KMS-11 (cell line): ENCODE data around the gene NBEA.

Experiments used
- H2AFZ ChIP-seq: fragments of 200-600 bp; sonication (generic); 2 replicates; pipeline ENCODE4 v1.6.1; 2016; ENCODE audit warnings: antibody characterized with exemption, mixed run types, low read depth
- H3K27ac ChIP-seq: fragments of 200-600 bp; sonication (generic); 2 replicates; pipeline ENCODE4 v1.6.1; 2016; ENCODE audit warnings: mild to moderate bottlenecking, mixed run types
- H3K27me3 ChIP-seq: fragments of 200-600 bp; sonication (generic); 2 replicates; pipeline ENCODE4 v1.6.1; 2017; ENCODE audit warnings: mild to moderate bottlenecking, low read depth, mixed run types, moderate library complexity; ENCODE audit not compliant: insufficient read depth
- H3K36me3 ChIP-seq: fragments of 200-600 bp; sonication (generic); 2 replicates; pipeline ENCODE4 v1.6.1; 2017; ENCODE audit warnings: mild to moderate bottlenecking, mixed run types; ENCODE audit not compliant: insufficient read depth
- H3K4me1 ChIP-seq: fragments of 200-600 bp; sonication (generic); 2 replicates; pipeline ENCODE4 v1.6.1; 2016; ENCODE audit warnings: mild to moderate bottlenecking, low read depth, mixed run types; ENCODE audit not compliant: poor library complexity, severe bottlenecking
- H3K4me2 ChIP-seq: fragments of 200-600 bp; sonication (generic); 2 replicates; pipeline ENCODE4 v1.7.0; 2016; ENCODE audit warnings: mild to moderate bottlenecking, mixed run types
- H3K4me3 ChIP-seq: fragments of 200-600 bp; sonication (generic); IDR thresholded peaks from 2 replicates; pipeline ENCODE4 v1.6.1; 2017; ENCODE audit warnings: low read depth, low read length, mixed read lengths; ENCODE audit not compliant: insufficient read depth
- H3K79me2 ChIP-seq: fragments of 200-600 bp; sonication (generic); 2 replicates; pipeline ENCODE4 v1.6.1; 2016; ENCODE audit warnings: low read depth, mixed run types; ENCODE audit not compliant: insufficient read depth
- H3K9ac ChIP-seq: fragments of 200-600 bp; sonication (generic); 2 replicates; pipeline ENCODE4 v1.6.1; 2016; ENCODE audit warnings: mild to moderate bottlenecking, mixed run types
- H4K20me1 ChIP-seq: fragments of 200-600 bp; sonication (generic); 2 replicates; pipeline ENCODE4 v1.6.1; 2016; ENCODE audit warnings: mild to moderate bottlenecking, mixed run types; ENCODE audit not compliant: insufficient read depth
- TF ChIP-seq, protein P1 (sequence below): fragments of 200-600 bp; sonication (generic); conservative IDR thresholded peaks from 2 replicates; pipeline ENCODE4 v1.6.1; 2017; ENCODE audit warnings: low read depth, mild to moderate bottlenecking, antibody characterized with exemption, low read length, moderate library complexity, mixed read lengths

NBEA gene

DNA sequence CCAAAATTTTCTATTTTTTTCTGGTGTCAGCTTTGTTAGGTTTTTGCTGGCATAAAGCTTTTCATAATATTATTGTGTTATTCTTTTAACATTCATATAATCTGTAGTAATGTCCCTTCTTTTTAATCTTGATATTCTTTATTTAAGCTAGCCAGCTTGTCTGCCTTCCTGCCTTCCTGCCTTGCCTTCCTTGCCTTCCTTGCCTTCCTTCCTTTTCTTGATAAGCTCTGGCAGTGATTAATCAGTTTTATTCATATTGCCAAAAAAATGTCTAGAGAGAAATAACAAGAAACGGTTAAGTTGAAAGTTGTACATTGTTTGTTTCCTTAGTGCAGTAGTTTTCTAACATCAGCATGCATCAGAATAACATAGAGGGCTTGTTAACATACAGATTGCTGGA is 277.0 kb downstream of the NBEA start:
- Histone ChIP-seq H3K36me3 (no peaks in the 10 kb centered on the region), H3K79me2 (no peaks in the 10 kb centered on the region), H3K4me1 (no peaks in the 10 kb centered on the region), H4K20me1 (no peaks in the 10 kb centered on the region), H2AFZ (no peak overlapping the region), H3K4me2 (no peak overlapping the region), H3K27me3 (no peaks in the 10 kb centered on the region), H3K4me3 (no peak overlapping the region), H3K27ac (no peak overlapping the region), H3K9ac (no peak overlapping the region)
- TF ChIP-seq, protein P1, sequence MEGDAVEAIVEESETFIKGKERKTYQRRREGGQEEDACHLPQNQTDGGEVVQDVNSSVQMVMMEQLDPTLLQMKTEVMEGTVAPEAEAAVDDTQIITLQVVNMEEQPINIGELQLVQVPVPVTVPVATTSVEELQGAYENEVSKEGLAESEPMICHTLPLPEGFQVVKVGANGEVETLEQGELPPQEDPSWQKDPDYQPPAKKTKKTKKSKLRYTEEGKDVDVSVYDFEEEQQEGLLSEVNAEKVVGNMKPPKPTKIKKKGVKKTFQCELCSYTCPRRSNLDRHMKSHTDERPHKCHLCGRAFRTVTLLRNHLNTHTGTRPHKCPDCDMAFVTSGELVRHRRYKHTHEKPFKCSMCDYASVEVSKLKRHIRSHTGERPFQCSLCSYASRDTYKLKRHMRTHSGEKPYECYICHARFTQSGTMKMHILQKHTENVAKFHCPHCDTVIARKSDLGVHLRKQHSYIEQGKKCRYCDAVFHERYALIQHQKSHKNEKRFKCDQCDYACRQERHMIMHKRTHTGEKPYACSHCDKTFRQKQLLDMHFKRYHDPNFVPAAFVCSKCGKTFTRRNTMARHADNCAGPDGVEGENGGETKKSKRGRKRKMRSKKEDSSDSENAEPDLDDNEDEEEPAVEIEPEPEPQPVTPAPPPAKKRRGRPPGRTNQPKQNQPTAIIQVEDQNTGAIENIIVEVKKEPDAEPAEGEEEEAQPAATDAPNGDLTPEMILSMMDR = no peak

DNA sequence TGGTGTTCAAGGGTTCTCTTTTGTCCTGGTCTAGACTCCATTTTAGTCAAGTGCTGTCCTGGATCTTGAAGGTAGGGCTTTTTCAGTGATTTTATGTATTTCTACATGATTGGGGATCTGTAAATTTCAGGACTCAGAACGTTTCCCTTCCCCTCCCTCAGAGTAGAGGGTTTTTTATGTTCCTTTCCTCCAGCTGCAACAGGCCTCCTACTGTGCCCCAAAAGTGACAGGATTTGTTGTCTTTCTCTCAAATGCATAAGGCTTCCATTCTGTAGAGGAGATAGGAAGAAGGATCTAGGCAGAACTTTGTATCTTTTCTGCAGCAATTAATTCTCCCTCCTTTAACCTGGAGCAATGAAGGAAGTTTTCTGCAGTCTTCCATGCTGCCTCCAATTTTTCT is 283.1 kb downstream of the NBEA start:
- Histone ChIP-seq H2AFZ (no peak overlapping the region), H3K27ac (no peak overlapping the region), H4K20me1 (no peaks in the 10 kb centered on the region), H3K4me1 (no peaks in the 10 kb centered on the region), H3K36me3 (no peaks in the 10 kb centered on the region), H3K27me3 (no peaks in the 10 kb centered on the region), H3K4me2 (no peak overlapping the region), H3K4me3 (no peak overlapping the region), H3K9ac (no peak overlapping the region), H3K79me2 (no peaks in the 10 kb centered on the region)
- TF ChIP-seq, protein P1 = no peak

DNA sequence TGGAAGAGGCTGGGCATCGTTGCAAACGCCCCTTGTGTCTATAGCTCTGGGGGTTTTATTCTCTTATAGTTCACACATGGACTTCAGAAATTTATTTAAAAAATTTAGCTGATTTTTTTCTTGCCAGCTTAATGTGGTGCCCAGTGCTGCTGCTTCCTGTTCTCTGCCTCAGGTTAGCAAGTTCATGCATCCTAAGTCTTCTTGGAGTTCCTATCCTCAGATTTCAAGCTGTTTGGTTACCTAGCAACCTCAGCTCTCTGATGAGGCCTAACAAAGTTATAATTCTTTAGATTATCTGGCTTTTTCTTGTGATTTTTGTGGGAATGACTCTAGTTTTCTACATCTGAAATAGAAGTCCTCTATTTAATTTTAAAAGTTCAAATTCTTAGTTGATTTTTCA is 283.5 kb downstream of the NBEA start:
- Histone ChIP-seq H3K4me3 (no peak overlapping the region), H3K79me2 (no peaks in the 10 kb centered on the region), H3K9ac (no peak overlapping the region), H2AFZ (no peak overlapping the region), H3K27ac (no peak overlapping the region), H3K36me3 (no peaks in the 10 kb centered on the region), H3K4me2 (no peak overlapping the region), H4K20me1 (no peaks in the 10 kb centered on the region), H3K4me1 (no peaks in the 10 kb centered on the region), H3K27me3 (no peaks in the 10 kb centered on the region)
- TF ChIP-seq, protein P1 = no peak

DNA sequence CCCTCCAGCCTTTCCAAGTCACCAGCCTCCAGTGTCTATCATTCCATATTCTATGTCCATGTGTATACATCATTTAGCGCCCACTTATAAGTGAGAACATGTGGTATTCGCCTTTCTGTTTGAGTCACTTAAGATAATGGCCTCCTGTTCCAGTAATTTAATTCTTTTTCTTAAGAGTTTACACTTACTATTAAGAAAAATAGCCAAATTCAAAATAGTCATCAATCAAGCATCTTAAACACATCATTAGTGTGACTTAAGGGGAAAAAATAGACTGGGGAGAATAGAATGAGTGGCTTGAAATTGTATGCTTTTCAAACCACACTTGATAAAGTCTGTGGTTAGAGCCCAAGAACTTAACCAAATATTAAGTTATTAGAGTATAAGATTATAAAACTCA is 286.5 kb downstream of the NBEA start:
- H2AFZ ChIP-seq = no peak overlapping the region
- no peak overlapping the region for H3K4me2 ChIP-seq
- no peaks in the 10 kb centered on the region for H3K79me2 ChIP-seq
- no peak overlapping the region for H3K9ac ChIP-seq
- no peak overlapping the region for H3K4me3 ChIP-seq
- H4K20me1 ChIP-seq = no peaks in the 10 kb centered on the region
- TF ChIP-seq, protein P1 = no peak
- no peaks in the 10 kb centered on the region for H3K27me3 ChIP-seq
- H3K4me1 ChIP-seq = no peaks in the 10 kb centered on the region
- H3K36me3 ChIP-seq = no peaks in the 10 kb centered on the region
- no peak overlapping the region for H3K27ac ChIP-seq

DNA sequence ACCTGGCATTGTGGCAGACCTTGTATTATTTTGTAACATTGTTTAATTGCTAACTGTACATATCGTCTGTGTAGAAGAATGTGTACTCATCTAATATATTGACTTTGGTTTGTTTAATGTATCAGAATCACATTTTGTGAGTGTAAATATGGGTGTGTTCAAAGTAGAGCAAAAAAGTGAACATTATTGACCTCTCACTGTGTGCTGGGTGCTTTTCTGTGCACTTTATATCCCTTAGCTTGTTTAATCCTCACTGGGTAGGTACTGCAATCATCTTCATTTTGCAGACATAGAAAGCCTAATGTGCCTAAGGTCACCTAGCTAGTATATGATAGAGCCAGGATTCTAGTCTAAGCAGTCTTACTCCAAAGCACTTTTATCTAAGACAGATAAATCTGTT is 289.4 kb downstream of the NBEA start:
- Histone ChIP-seq H3K27ac (no peak overlapping the region), H3K9ac (no peak overlapping the region), H4K20me1 (no peaks in the 10 kb centered on the region), H3K4me1 (no peaks in the 10 kb centered on the region), H2AFZ (no peak overlapping the region), H3K4me3 (no peak overlapping the region), H3K27me3 (no peaks in the 10 kb centered on the region), H3K36me3 (no peaks in the 10 kb centered on the region), H3K79me2 (no peaks in the 10 kb centered on the region), H3K4me2 (no peak overlapping the region)
- TF ChIP-seq, protein P1 = no peak
